MM.1S (cell line): ENCODE data around the gene ZNF771.

ENCODE experiments used
- CTCF ChIP-seq: fragments of 300-600 bp; sonication (generic); IDR thresholded peaks from 2 replicates; pipeline ENCODE4 v1.5.1; 2016; ENCODE audit warnings: antibody characterized with exemption, low read length, mixed read lengths
- EZH2phosphoT487 ChIP-seq: fragments of 300-600 bp; sonication (generic); IDR thresholded peaks from 2 replicates; pipeline ENCODE4 v1.6.1; 2018; ENCODE audit warnings: antibody characterized with exemption, low read length

GRCh38 chr16:30382111-30382881, 25.1 kb upstream of the ZNF771 start, which contains the start of gene SEPTIN1:
- TF ChIP-seq CTCF, result no peak
- TF ChIP-seq EZH2phosphoT487, result no peak
